IMR-90 (cell line): ENCODE measurements around the gene ALDH1B1. TPM values are rescaled to one million over a fixed set of nuclear protein-coding genes. Genes with fewer than 3 reads are reported as not detected.

Experiments used
- ATAC-seq: fragments of 200-7000 bp; cut with Tn5 transposase; 2 replicates; pipeline ENCODE4 v1.9.1; 2020; ENCODE audit warnings: low read depth, mild to moderate bottlenecking, moderate library complexity
- BruUV-seq: library from RNA; stranded (reverse); fragments of 400-500 nt; replicated peaks from 2 replicates; lab custom pipeline; 2021; lab: Mats Ljungman, UMichigan
- CTCF ChIA-PET: fragments of 300-600 bp; formaldehyde crosslinking; extraction: SDS; loops from one replicate; lab custom pipeline; 2021; ENCODE audit warnings: antibody characterized with exemption; lab: Yijun Ruan, JAX
- POLR2A ChIA-PET: fragments of 300-600 bp; sonication (Branson Sonifier 250); formaldehyde crosslinking; loops from one replicate; lab custom pipeline; 2022; ENCODE audit warnings: antibody characterized with exemption; ENCODE audit not compliant: unreplicated experiment; lab: Charles Lee
- DNase-seq: peaks from one replicate; pipeline ENCODE4 v3.0.0; 2013
- H2AFZ ChIP-seq: replicated peaks from 2 replicates; pipeline ENCODE3; 2013; ENCODE audit warnings: low read length, mild to moderate bottlenecking; ENCODE audit not compliant: poor library complexity
- H2AK5ac ChIP-seq: 2 replicates; pipeline ENCODE4 v1.6.1; 2013; ENCODE audit warnings: low read depth, low read length, inconsistent platforms
- H2AK9ac ChIP-seq: replicated peaks from 2 replicates; pipeline ENCODE3; 2013; ENCODE audit warnings: mild to moderate bottlenecking, low read depth, low read length, moderate library complexity; ENCODE audit not compliant: poor library complexity
- H2BK120ac ChIP-seq: 2 replicates; pipeline ENCODE4 v1.6.1; 2013; ENCODE audit warnings: low read depth, low read length, inconsistent platforms
- H2BK15ac ChIP-seq: 3 replicates; pipeline ENCODE4 v1.6.1; 2013; ENCODE audit warnings: low read depth, low read length, inconsistent platforms
- H2BK20ac ChIP-seq: 2 replicates; pipeline ENCODE4 v1.6.1; 2013; ENCODE audit warnings: low read depth, mild to moderate bottlenecking, inconsistent platforms, low read length, moderate library complexity
- H2BK5ac ChIP-seq: 2 replicates; pipeline ENCODE4 v1.6.1; 2013; ENCODE audit warnings: mild to moderate bottlenecking, low read depth, low read length, inconsistent platforms; ENCODE audit not compliant: poor library complexity, severe bottlenecking
- H3K14ac ChIP-seq: replicated peaks from 2 replicates; pipeline ENCODE4 v1.6.1; 2013; ENCODE audit warnings: low read depth, low read length, inconsistent platforms
- H3K18ac ChIP-seq: 2 replicates; pipeline ENCODE4 v1.6.1; 2013; ENCODE audit warnings: low read depth, low read length, control low read depth
- H3K23ac ChIP-seq: 2 replicates; pipeline ENCODE4 v1.6.1; 2013; ENCODE audit warnings: low read depth, low read length, inconsistent platforms
- H3K27ac ChIP-seq: 2 replicates; pipeline ENCODE4 v1.5.1; 2013; ENCODE audit warnings: mild to moderate bottlenecking, control low read depth, low read length; ENCODE audit not compliant: insufficient read depth
- H3K27me3 ChIP-seq: 2 replicates; pipeline ENCODE4 v1.6.1; 2013; ENCODE audit warnings: low read length; ENCODE audit not compliant: control insufficient read depth, insufficient read depth
- H3K36me3 ChIP-seq: 2 replicates; pipeline ENCODE4 v1.6.1; 2013; ENCODE audit warnings: low read length, mixed read lengths; ENCODE audit not compliant: control insufficient read depth, insufficient read depth
- H3K4ac ChIP-seq: 2 replicates; pipeline ENCODE4 v1.6.1; 2013; ENCODE audit warnings: low read depth, low read length, inconsistent platforms
- H3K4me1 ChIP-seq: 2 replicates; pipeline ENCODE4 v1.6.1; 2013; ENCODE audit warnings: low read length, mixed read lengths; ENCODE audit not compliant: control insufficient read depth, insufficient read depth
- H3K4me2 ChIP-seq: 2 replicates; pipeline ENCODE4 v1.6.1; 2013; ENCODE audit warnings: low read depth, mild to moderate bottlenecking, control low read depth, low read length, moderate library complexity
- H3K4me3 ChIP-seq: 2 replicates; pipeline ENCODE4 v1.5.1; 2013; ENCODE audit warnings: low read depth, mild to moderate bottlenecking, control low read depth, low read length, moderate library complexity; ENCODE audit not compliant: insufficient read depth
- H3K56ac ChIP-seq: 2 replicates; pipeline ENCODE4 v1.6.1; 2013; ENCODE audit warnings: low read length, inconsistent platforms; ENCODE audit not compliant: insufficient read depth; ENCODE audit errors: extremely low read depth
- H3K79me1 ChIP-seq, 2 experiments: 2 replicates each; pipeline ENCODE4 v1.6.1; 2013; ENCODE audit warnings: low read length in 2 of 2, inconsistent platforms in 1 of 2, low read depth in 1 of 2
- H3K9ac ChIP-seq: 2 replicates; pipeline ENCODE4 v1.6.1; 2013; ENCODE audit warnings: low read depth, low read length, control low read depth
- H3K9me1 ChIP-seq: 2 replicates; pipeline ENCODE4 v1.6.1; 2013; ENCODE audit warnings: low read length, inconsistent platforms; ENCODE audit not compliant: insufficient read depth
- H3K9me3 ChIP-seq: 2 replicates; pipeline ENCODE4 v1.6.1; 2013; ENCODE audit warnings: low read length; ENCODE audit not compliant: control insufficient read depth, insufficient read depth
- H4K20me1 ChIP-seq: 2 replicates; pipeline ENCODE4 v1.6.1; 2013; ENCODE audit warnings: low read length, inconsistent platforms; ENCODE audit not compliant: insufficient read depth
- H4K5ac ChIP-seq: 2 replicates; pipeline ENCODE4 v1.6.1; 2013; ENCODE audit warnings: mild to moderate bottlenecking, low read depth, low read length, control low read depth
- H4K8ac ChIP-seq, 2 experiments: 2 replicates each; pipeline ENCODE4 v1.6.1; 2013; ENCODE audit warnings: low read depth in 2 of 2, low read length in 2 of 2, control low read depth in 1 of 2, inconsistent platforms in 1 of 2
- H4K91ac ChIP-seq: 2 replicates; pipeline ENCODE4 v1.6.1; 2013; ENCODE audit warnings: low read depth, low read length, inconsistent platforms; ENCODE audit not compliant: insufficient read depth
- BHLHE40 ChIP-seq: fragments of 150-350 bp; IDR thresholded peaks from 2 replicates; pipeline ENCODE4 v1.6.1; 2016; ENCODE audit warnings: mild to moderate bottlenecking, low read depth, low read length
- CEBPB ChIP-seq: IDR thresholded peaks from 2 replicates; pipeline ENCODE4 v1.6.1; 2012; ENCODE audit warnings: low read depth, low read length, improper control_type of control experiment
- CHD1 ChIP-seq: IDR thresholded peaks from 2 replicates; pipeline ENCODE4 v1.6.1; 2012; ENCODE audit warnings: low read depth, low read length, improper control_type of control experiment
- CTCF ChIP-seq: conservative IDR thresholded peaks from 2 replicates; pipeline ENCODE4 v1.5.1; 2012; ENCODE audit warnings: mild to moderate bottlenecking, low read depth, low read length, improper control_type of control experiment
- ELK1 ChIP-seq: fragments of 150-350 bp; IDR thresholded peaks from 2 replicates; pipeline ENCODE4 v1.6.1; 2016; ENCODE audit warnings: low read depth, mild to moderate bottlenecking, low read length, moderate library complexity, borderline replicate concordance
- FOS ChIP-seq: fragments of 150-350 bp; IDR thresholded peaks from 2 replicates; pipeline ENCODE4 v1.6.1; 2016; ENCODE audit warnings: low read depth, low read length
- MAFK ChIP-seq: IDR thresholded peaks from 2 replicates; pipeline ENCODE4 v1.6.1; 2012; ENCODE audit warnings: low read depth, low read length, improper control_type of control experiment
- MAZ ChIP-seq: IDR thresholded peaks from 2 replicates; pipeline ENCODE4 v1.6.1; 2012; ENCODE audit warnings: low read depth, mild to moderate bottlenecking, low read length, improper control_type of control experiment, moderate library complexity, borderline replicate concordance
- POLR2A ChIP-seq: IDR thresholded peaks from 2 replicates; pipeline ENCODE4 v1.6.1; 2012; ENCODE audit warnings: mild to moderate bottlenecking, low read depth, low read length
- RAD21 ChIP-seq: IDR thresholded peaks from 2 replicates; pipeline ENCODE4 v1.6.1; 2012; ENCODE audit warnings: low read length, improper control_type of control experiment
- RCOR1 ChIP-seq: IDR thresholded peaks from 2 replicates; pipeline ENCODE4 v1.6.1; 2012; ENCODE audit warnings: mild to moderate bottlenecking, low read length, improper control_type of control experiment; ENCODE audit not compliant: insufficient replicate concordance
- USF2 ChIP-seq: fragments of 150-350 bp; IDR thresholded peaks from 2 replicates; pipeline ENCODE4 v1.6.1; 2017; ENCODE audit warnings: mild to moderate bottlenecking, antibody characterized with exemption, low read length, low read depth
- WGBS, 2 experiments: methylation state at CpG; one replicate each; pipeline versions ENCODE4 v1.1.5 to v1.1.7; 2013; ENCODE audit warnings: missing lambda C conversion rate in 2 of 2; ENCODE audit not compliant: insufficient read length in 1 of 2; ENCODE audit errors: extremely low coverage in 2 of 2; 5-methylcytosine and 5-hydroxymethylcytosine counted together
- dilution Hi-C: fragments of 300-500 bp; cut with HindIII; formaldehyde crosslinking; loops from one replicate; pipeline ENCODE4 v1.14.3; 2018; ENCODE audit warnings: low sequenced_read_pairs; ENCODE audit not compliant: unreplicated experiment
- in situ Hi-C: fragments of 300-500 bp; cut with MboI; formaldehyde crosslinking; loops from 3 replicates; pipeline ENCODE4 v1.14.3; 2019; ENCODE audit warnings: low sequenced_read_pairs, inconsistent platforms, mixed read lengths
- intact Hi-C: fragments of 100-400 bp; cut with micrococcal nuclease; formaldehyde crosslinking; loops from 2 replicates; pipeline ENCODE4 v1.10.0; 2022
- polyA plus RNA-seq, 3 experiments: library from polyadenylated mRNA; depleted of rRNA; stranded (reverse); fragments of >200 nt; gene quantifications; 2 replicates each; pipeline ENCODE4 v1.2.3, GENCODE V29; 2012; ENCODE audit warnings: low replicate concordance in 1 of 3
- total RNA-seq: library from RNA; depleted of rRNA; stranded (reverse); fragments of >200 nt; gene quantifications from 2 replicates; pipeline ENCODE4 v1.2.3, GENCODE V29; 2012

ALDH1B1 gene
- total and polyA plus RNA-seq, 2 of the 4 experiments (the other 2 are of a cell fraction): 29.6 to 37.6 TPM

GRCh38 chr9:38352530-38353328, 39.8 kb upstream of the ALDH1B1 start:
- in situ Hi-C loops (loop anchor here (25.0 kb wide), 1 partner anchor 865 kb away; the partner anchor contains the start of gene POLR1E), intact Hi-C loops (no loop called here), dilution Hi-C loops (no loop called here)
- Histone ChIP-seq H3K36me3 (no peaks in the 10 kb centered on the region), H3K4me3 (no peak overlapping the region), H2BK120ac (no peak overlapping the region), H4K91ac (no peak overlapping the region), H3K27ac (no peak overlapping the region), H3K4me1 (no peaks in the 10 kb centered on the region), H2BK15ac (no peak overlapping the region), H4K5ac (no peak overlapping the region), H4K8ac (no peak overlapping the region), H3K9ac (no peak overlapping the region), H2AK9ac (no peak overlapping the region), H3K27me3 (peaks cover 20% of the 10 kb centered on the region), H2AK5ac (no peak overlapping the region), H3K9me3 (no peaks in the 10 kb centered on the region), H3K56ac (no peak overlapping the region), H3K4me2 (no peak overlapping the region), H3K79me1 (no peaks in the 10 kb centered on the region), H3K23ac (no peak overlapping the region), H2BK5ac (no peak overlapping the region), H3K4ac (no peak overlapping the region), H3K9me1 (no peaks in the 10 kb centered on the region), H2AFZ (no peak overlapping the region), H3K14ac (no peak overlapping the region), H3K18ac (no peak overlapping the region), H2BK20ac (no peak overlapping the region), H4K20me1 (no peaks in the 10 kb centered on the region)
- WGBS, 2 experiments: no CpG with 5 or more reads among the region's 12 CpGs
- ChIA-PET POLR2A (no interaction called here), CTCF (no interaction called here)
- DNase-seq (no peak), ATAC-seq (no peak)
- BruUV-seq: no TSS peak
- no peak for TF ChIP-seq RCOR1
- TF ChIP-seq CTCF: no peak
- TF ChIP-seq RAD21: no peak
- no peak for TF ChIP-seq MAFK
- TF ChIP-seq CEBPB: no peak
- no peak for TF ChIP-seq BHLHE40
- no peak for TF ChIP-seq USF2
- TF ChIP-seq POLR2A: no peak
- TF ChIP-seq FOS: no peak
- TF ChIP-seq ELK1: no peak
- TF ChIP-seq MAZ: no peak
- no peak for TF ChIP-seq CHD1
